KMS-11 (cell line): ENCODE results near the gene COG8.
A peak's percentile ranks its signal among the peaks of the same experiment; 100 is the strongest.

Experiments used
- H2AFZ ChIP-seq: fragments of 200-600 bp; sonication (generic); 2 replicates; pipeline ENCODE4 v1.6.1; 2016; ENCODE audit warnings: antibody characterized with exemption, mixed run types, low read depth
- H3K27ac ChIP-seq: fragments of 200-600 bp; sonication (generic); 2 replicates; pipeline ENCODE4 v1.6.1; 2016; ENCODE audit warnings: mild to moderate bottlenecking, mixed run types
- H3K27me3 ChIP-seq: fragments of 200-600 bp; sonication (generic); 2 replicates; pipeline ENCODE4 v1.6.1; 2017; ENCODE audit warnings: mild to moderate bottlenecking, low read depth, mixed run types, moderate library complexity; ENCODE audit not compliant: insufficient read depth
- H3K36me3 ChIP-seq: fragments of 200-600 bp; sonication (generic); 2 replicates; pipeline ENCODE4 v1.6.1; 2017; ENCODE audit warnings: mild to moderate bottlenecking, mixed run types; ENCODE audit not compliant: insufficient read depth
- H3K4me1 ChIP-seq: fragments of 200-600 bp; sonication (generic); 2 replicates; pipeline ENCODE4 v1.6.1; 2016; ENCODE audit warnings: mild to moderate bottlenecking, low read depth, mixed run types; ENCODE audit not compliant: poor library complexity, severe bottlenecking
- H3K4me2 ChIP-seq: fragments of 200-600 bp; sonication (generic); 2 replicates; pipeline ENCODE4 v1.7.0; 2016; ENCODE audit warnings: mild to moderate bottlenecking, mixed run types
- H3K4me3 ChIP-seq: fragments of 200-600 bp; sonication (generic); IDR thresholded peaks from 2 replicates; pipeline ENCODE4 v1.6.1; 2017; ENCODE audit warnings: low read depth, low read length, mixed read lengths; ENCODE audit not compliant: insufficient read depth
- H3K79me2 ChIP-seq: fragments of 200-600 bp; sonication (generic); 2 replicates; pipeline ENCODE4 v1.6.1; 2016; ENCODE audit warnings: low read depth, mixed run types; ENCODE audit not compliant: insufficient read depth
- H3K9ac ChIP-seq: fragments of 200-600 bp; sonication (generic); 2 replicates; pipeline ENCODE4 v1.6.1; 2016; ENCODE audit warnings: mild to moderate bottlenecking, mixed run types
- H4K20me1 ChIP-seq: fragments of 200-600 bp; sonication (generic); 2 replicates; pipeline ENCODE4 v1.6.1; 2016; ENCODE audit warnings: mild to moderate bottlenecking, mixed run types; ENCODE audit not compliant: insufficient read depth
- CTCF ChIP-seq: fragments of 200-600 bp; sonication (generic); conservative IDR thresholded peaks from 2 replicates; pipeline ENCODE4 v1.6.1; 2017; ENCODE audit warnings: low read depth, mild to moderate bottlenecking, antibody characterized with exemption, low read length, moderate library complexity, mixed read lengths

Gene COG8

GRCh38 chr16:69314534-69314933, 24.8 kb downstream of the COG8 start:
- no peak for TF ChIP-seq CTCF
- Histone ChIP-seq H3K4me2 (no peak overlapping the region), H4K20me1 (no peaks in the 10 kb centered on the region), H2AFZ (no peak overlapping the region), H3K27me3 (no peaks in the 10 kb centered on the region), H3K79me2 (peaks cover 35% of the 10 kb centered on the region), H3K36me3 (no peaks in the 10 kb centered on the region; the same call in 1 of the 2 replicates), H3K9ac (no peak overlapping the region), H3K4me3 (no peak overlapping the region), H3K27ac (no peak overlapping the region), H3K4me1 (peaks cover 23% of the 10 kb centered on the region)

GRCh38 chr16:69313469-69313868, 25.9 kb downstream of the COG8 start:
- no peaks in the 10 kb centered on the region for H3K27me3 ChIP-seq
- no peak overlapping the region for H3K27ac ChIP-seq
- no peaks in the 10 kb centered on the region for H4K20me1 ChIP-seq
- no peaks in the 10 kb centered on the region; the same call in 1 of the 2 replicates for H3K36me3 ChIP-seq
- no peak overlapping the region for H2AFZ ChIP-seq
- H3K9ac ChIP-seq, result no peak overlapping the region
- H3K4me2 ChIP-seq, result no peak overlapping the region
- peaks cover 35% of the 10 kb centered on the region for H3K79me2 ChIP-seq
- TF ChIP-seq CTCF, result no peak
- no peak overlapping the region for H3K4me3 ChIP-seq
- peaks cover 23% of the 10 kb centered on the region for H3K4me1 ChIP-seq

- Histone ChIP-seq H3K4me3 (no peak overlapping the region), H3K4me2 (peak overlapping the region; percentile 58), H3K79me2 (peaks cover 35% of the 10 kb centered on the region), H3K27ac (peak overlapping the region; percentile 67), H3K4me1 (peaks cover 23% of the 10 kb centered on the region), H2AFZ (peak overlapping the region; percentile 57; the same call in 1 of the 2 replicates), H3K9ac (peak overlapping the region; percentile 78), H3K27me3 (no peaks in the 10 kb centered on the region), H4K20me1 (no peaks in the 10 kb centered on the region), H3K36me3 (no peaks in the 10 kb centered on the region)
- TF ChIP-seq CTCF, result no peak
Measured at GRCh38 chr16:69311533-69312387, 27.6 kb downstream of the COG8 start.

GRCh38 chr16:69310653-69311532, 28.5 kb downstream of the COG8 start, which contains the start of gene VPS4A:
VPS4A (plus strand) TSS chr16:69311350; CDS start chr16:69311512, 162 bp downstream.
- Histone ChIP-seq H3K4me2 (peak within 1 kb of the TSS; percentile 58), H2AFZ (peak within 1 kb of the TSS; percentile 64), H3K79me2 (peaks cover 35% of the 10 kb centered on the region), H3K9ac (peak within 1 kb of the TSS; percentile 78), H3K27me3 (no peaks in the 10 kb centered on the region), H3K36me3 (no peaks in the 10 kb centered on the region), H4K20me1 (no peaks in the 10 kb centered on the region), H3K4me1 (peaks cover 28% of the 10 kb centered on the region), H3K27ac (peak within 1 kb of the TSS; percentile 67), H3K4me3 (no peak within 1 kb of the TSS)
- TF ChIP-seq CTCF, result peak; percentile 48
